ENCODE data around the gene TARBP1.

DNA sequence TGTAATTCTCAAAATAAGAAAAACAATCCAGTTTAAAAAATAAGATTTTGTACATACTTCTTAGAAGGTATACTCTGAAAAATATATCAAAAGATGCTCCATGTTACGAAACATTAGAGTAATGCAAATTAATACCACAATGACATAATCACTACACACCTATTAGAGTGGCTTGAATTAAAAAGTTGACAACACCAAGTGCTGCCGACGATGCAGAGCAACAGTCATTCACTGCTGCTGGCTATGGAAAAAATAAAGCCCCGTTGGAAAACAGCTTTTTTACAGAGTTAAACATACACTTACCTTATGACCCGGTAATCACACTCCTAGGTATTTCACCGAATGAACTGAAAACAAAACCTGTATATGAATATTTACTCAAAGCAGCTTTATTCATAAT, 90.9 kb downstream of the TARBP1 start:
- TF ChIP-seq, protein P1, sequence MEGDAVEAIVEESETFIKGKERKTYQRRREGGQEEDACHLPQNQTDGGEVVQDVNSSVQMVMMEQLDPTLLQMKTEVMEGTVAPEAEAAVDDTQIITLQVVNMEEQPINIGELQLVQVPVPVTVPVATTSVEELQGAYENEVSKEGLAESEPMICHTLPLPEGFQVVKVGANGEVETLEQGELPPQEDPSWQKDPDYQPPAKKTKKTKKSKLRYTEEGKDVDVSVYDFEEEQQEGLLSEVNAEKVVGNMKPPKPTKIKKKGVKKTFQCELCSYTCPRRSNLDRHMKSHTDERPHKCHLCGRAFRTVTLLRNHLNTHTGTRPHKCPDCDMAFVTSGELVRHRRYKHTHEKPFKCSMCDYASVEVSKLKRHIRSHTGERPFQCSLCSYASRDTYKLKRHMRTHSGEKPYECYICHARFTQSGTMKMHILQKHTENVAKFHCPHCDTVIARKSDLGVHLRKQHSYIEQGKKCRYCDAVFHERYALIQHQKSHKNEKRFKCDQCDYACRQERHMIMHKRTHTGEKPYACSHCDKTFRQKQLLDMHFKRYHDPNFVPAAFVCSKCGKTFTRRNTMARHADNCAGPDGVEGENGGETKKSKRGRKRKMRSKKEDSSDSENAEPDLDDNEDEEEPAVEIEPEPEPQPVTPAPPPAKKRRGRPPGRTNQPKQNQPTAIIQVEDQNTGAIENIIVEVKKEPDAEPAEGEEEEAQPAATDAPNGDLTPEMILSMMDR (IDR thresholded peaks at IDR 0.05; ENCODE audit: low read length): no peak
- no peak for TF ChIP-seq EZH2 (IDR thresholded peaks at IDR 0.05; ENCODE audit: borderline replicate concordance, low read length)
